Astrocyte of the spinal cord (primary cell): ENCODE results near the gene HDAC4.

Source experiments
- DNase-seq: peaks from one replicate; pipeline ENCODE4 v3.0.0; 2011; ENCODE audit warnings: low read depth, low spot score
- H3K4me3 ChIP-seq: 2 replicates; pipeline ENCODE4 v1.5.1; 2011; ENCODE audit warnings: low read depth, mild to moderate bottlenecking, low read length, moderate library complexity
- in situ Hi-C: cut with HindIII; loops from 2 replicates; pipeline ENCODE4 v1.10.0; 2017; ENCODE audit warnings: low sequenced_read_pairs
- TF ChIP-seq, protein P1 (sequence below): IDR thresholded peaks from 2 replicates; pipeline ENCODE4 v1.5.1; 2012; ENCODE audit warnings: low read depth, mild to moderate bottlenecking, low read length, inconsistent platforms

The HDAC4 gene

DNA sequence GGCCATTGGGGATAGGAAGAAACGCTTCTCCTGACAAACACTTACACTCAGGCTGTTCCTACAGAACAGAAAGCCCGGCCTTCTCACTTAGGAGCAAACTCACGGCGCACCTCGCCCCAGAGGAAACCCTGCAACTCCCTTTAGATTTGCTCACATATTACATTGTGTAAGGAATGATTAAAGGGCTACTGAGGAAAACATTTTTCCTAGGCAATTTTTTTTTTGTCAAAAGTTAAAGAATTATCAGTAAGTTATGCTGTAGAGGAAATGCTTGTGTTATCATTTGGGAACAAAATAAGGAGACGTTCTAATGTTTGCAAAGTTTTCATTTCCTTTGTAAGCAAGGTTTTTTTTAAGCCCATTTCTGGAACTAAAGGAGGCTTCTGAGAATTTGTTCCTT is 264.1 kb downstream of the HDAC4 start:
- TF ChIP-seq, protein P1, sequence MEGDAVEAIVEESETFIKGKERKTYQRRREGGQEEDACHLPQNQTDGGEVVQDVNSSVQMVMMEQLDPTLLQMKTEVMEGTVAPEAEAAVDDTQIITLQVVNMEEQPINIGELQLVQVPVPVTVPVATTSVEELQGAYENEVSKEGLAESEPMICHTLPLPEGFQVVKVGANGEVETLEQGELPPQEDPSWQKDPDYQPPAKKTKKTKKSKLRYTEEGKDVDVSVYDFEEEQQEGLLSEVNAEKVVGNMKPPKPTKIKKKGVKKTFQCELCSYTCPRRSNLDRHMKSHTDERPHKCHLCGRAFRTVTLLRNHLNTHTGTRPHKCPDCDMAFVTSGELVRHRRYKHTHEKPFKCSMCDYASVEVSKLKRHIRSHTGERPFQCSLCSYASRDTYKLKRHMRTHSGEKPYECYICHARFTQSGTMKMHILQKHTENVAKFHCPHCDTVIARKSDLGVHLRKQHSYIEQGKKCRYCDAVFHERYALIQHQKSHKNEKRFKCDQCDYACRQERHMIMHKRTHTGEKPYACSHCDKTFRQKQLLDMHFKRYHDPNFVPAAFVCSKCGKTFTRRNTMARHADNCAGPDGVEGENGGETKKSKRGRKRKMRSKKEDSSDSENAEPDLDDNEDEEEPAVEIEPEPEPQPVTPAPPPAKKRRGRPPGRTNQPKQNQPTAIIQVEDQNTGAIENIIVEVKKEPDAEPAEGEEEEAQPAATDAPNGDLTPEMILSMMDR: no peak
- H3K4me3 ChIP-seq: no peak overlapping the region
- DNase-seq: no peak
- in situ Hi-C loops: no loop called here

DNA sequence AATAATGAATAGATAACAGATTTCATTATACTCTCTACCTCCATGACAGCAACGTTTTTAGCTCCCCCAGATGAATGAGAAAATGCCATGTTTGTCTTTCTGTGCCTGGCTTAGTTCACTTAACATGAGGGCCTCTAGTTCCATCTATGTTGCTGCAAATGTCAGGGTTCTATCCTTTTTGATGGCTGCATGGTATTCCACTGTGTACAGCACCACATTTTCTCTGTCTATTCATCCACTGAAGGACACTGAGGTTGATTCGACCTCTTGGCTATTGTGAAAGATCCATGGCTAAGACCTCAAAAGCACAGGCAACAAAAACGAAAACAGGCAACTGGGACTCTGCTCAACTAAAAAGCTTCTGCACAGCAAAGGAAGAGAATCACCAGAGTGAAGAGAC is 264.6 kb downstream of the HDAC4 start:
- in situ Hi-C loops: no loop called here
- no peak overlapping the region for H3K4me3 ChIP-seq
- TF ChIP-seq, protein P1: no peak
- DNase-seq: no peak

DNA sequence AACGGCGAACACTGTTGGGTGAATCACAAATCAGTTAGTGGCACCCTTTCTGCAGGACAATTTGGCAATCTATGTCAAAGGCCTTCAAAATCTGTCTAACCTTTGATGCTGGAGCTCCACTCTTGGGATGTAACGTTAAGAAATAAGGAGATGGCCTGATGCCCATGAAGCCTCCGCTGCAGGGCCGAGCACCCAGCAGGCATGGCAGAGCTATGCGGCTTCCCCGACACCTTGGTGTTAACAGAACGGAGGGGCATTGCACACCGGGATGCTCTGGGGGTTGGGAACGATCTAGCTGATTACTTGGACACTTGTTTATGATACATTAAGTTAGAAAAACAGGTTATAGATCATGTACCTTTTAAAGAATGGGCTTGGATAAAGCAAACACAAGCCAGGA is 265.3 kb downstream of the HDAC4 start:
- no peak overlapping the region for H3K4me3 ChIP-seq
- TF ChIP-seq, protein P1: no peak
- DNase-seq: no peak
- in situ Hi-C loops: no loop called here

DNA sequence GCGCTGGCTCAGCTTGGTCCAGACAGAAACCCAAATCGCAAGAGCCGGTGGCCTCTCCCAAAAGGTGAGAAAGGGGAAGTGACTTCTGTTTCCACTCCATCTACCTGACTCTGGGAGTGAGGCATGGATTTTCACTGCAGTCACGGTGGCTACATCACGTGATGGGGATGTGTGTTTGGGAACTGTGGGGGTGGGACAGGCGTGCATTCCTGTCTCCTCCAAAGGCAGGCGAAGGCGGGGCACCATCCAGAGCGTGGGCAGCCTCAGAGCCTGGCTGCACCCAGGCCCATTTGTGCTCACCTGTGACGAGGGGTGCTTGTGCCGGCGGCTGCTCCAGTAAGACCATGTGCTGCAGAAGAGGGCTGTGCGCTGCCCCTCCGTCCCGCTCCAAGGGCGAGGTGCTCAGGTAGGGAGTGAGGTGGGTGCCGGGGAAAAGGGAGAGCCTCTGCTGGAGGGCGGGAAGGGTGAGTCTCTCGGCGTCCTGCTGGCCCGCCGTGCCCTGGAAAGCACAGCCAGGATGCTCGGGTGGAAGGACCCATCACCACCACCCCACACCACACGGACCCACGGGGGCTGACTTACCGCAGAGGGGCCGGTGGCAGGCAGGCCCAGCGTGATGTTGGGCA is 266.8 kb downstream of the HDAC4 start:
- TF ChIP-seq, protein P1: no peak

DNA sequence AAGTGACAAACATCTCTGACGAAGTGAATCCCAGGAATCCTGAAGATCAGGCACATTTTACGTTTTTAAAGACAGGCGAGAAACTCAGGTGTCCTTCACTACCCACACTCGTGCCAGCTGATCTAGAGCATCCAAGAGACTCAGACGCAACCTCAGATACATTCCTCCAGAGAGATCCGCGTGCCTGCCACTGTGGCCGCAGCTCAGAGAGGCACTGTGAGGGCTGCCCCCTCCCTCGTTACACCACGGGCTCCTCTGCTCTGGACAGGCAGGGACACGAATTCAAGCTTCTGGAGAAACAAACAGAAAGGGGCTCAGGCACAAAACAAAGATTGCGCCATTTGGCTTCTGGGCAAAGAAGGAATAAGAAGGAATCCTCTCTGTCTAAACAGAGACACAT is 268.0 kb downstream of the HDAC4 start:
- TF ChIP-seq, protein P1: no peak
- in situ Hi-C loops: no loop called here
- no peak for DNase-seq
- H3K4me3 ChIP-seq: no peak overlapping the region

More for the DNA sequence above, 266.8 kb downstream of the HDAC4 start:
- no peak overlapping the region for H3K4me3 ChIP-seq
- no peak for DNase-seq
- in situ Hi-C loops: no loop called here

DNA sequence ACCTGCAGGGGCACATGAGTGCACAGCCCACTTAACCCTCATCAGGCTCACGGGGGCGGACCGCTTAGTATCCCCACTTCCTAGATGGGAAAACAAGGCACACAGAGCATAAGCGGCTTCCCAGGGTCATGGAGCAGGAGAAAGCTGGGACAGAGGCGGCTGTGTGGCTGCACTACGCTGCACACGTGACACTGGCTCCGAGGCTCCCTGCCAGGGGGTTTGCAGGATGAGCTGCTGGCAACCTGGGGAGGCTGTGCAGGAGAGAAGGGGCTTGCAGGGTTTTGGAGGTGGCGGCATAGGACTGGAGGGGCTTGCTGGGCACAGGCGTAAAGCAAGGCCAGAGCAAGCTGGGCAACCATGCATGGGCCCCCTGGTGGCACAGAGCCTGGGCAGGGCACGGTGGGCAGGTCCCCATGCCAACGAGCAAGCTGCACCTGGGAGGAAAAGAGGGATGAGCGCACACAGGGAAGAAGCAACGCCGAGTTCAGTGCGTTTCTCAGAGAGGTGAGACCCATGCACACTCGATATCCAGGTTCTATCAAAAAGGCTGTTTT is 268.6 kb downstream of the HDAC4 start:
- in situ Hi-C loops: no loop called here
- H3K4me3 ChIP-seq: no peak overlapping the region
- no peak for DNase-seq
- TF ChIP-seq, protein P1: no peak

DNA sequence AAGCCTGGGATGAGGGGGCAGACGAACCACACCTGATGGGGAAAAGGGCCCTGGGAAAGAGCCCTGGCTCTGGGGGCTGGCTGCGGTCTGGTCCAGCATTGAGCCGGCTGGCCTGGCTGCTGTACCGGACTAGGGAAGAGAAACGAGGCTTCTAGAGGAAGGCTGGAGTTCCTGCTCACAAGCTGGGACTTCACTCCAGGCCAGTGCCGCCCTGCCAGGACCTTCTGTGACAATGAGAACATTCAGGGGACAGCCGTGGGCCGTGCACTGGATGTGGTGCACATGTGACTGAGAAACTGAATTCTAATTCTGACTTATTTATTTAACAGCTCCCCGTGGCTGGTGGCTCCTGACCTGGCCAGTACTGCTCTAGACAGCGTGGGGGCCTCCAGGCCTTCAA is 269.3 kb downstream of the HDAC4 start:
- in situ Hi-C loops: no loop called here
- TF ChIP-seq, protein P1: no peak
- DNase-seq: no peak
- H3K4me3 ChIP-seq: no peak overlapping the region
